SK-MEL-5 (cell line): Measurements from ENCODE around the gene SEBOX. TPM values are rescaled to one million over a fixed set of nuclear protein-coding genes. Genes with fewer than 3 reads are reported as not detected.

Experiments
- DNase-seq: peaks from one replicate; pipeline ENCODE4 v3.0.0-alpha.2; 2016; ENCODE audit warnings: low read depth, low spot score
- in situ Hi-C: cut with HindIII; loops from 2 replicates; pipeline ENCODE4 v1.10.0; 2016; ENCODE audit warnings: low sequenced_read_pairs, high pct_unique_total_duplicates, low pct_unique_long_range_greater_than_20kb
- total RNA-seq: library from RNA; depleted of rRNA; stranded (reverse); fragments of >200 nt; shearing (Covaris generic); gene quantifications from 2 replicates; pipeline ENCODE4 v1.2.3, GENCODE V29; 2014

The SEBOX gene
- total RNA-seq, 1 experiment from 2014 or later: not detected

- in situ Hi-C loops: no loop called here
- DNase-seq: no peak
Measured at GRCh38 chr17:28334666-28335200, 30.3 kb downstream of the SEBOX start.

GRCh38 chr17:28334171-28334570 is 30.8 kb downstream of the SEBOX start:
- no peak for DNase-seq
- in situ Hi-C loops: no loop called here

DNA sequence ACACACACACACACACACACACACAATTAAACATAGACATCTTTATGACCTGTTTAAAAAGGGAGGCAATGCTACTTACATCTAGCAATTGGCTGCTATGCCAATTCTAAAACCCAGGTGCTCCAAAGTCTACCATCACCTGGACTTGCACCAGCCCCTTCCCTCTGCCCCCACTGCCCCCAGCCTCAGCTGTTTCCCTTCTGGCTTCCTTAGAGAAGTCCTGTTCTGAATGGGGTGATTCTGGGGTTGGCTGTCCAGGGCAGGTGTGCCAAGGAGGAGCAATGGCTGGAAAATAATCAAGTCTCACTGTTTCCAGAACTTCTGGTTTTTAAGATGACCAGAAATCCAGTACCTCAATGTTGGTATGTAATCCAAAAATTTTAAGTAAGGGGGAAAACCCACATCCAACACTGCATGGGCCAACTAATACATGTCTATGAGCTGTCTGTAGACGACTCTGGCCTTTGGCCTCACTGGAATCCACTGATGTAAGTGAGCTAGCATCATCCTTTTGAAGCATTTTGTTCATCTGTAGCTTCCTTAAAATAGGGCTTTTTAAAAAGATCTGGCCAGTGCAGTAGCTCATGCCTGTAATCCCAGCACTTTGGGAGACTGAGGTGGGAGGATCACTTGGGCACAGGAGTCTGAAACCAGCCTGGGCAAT is 31.8 kb downstream of the SEBOX start:
- in situ Hi-C loops: no loop called here

GRCh38 chr17:28331891-28332420 is 33.0 kb downstream of the SEBOX start:
- DNase-seq: no peak
- in situ Hi-C loops: no loop called here

More for the DNA sequence above, 31.8 kb downstream of the SEBOX start:
- no peak for DNase-seq

- in situ Hi-C loops: no loop called here
- DNase-seq: no peak
Measured at GRCh38 chr17:28330671-28331070, 34.3 kb downstream of the SEBOX start.

GRCh38 chr17:28328325-28328724 is 36.7 kb downstream of the SEBOX start:
- in situ Hi-C loops: no loop called here
- no peak for DNase-seq

DNA sequence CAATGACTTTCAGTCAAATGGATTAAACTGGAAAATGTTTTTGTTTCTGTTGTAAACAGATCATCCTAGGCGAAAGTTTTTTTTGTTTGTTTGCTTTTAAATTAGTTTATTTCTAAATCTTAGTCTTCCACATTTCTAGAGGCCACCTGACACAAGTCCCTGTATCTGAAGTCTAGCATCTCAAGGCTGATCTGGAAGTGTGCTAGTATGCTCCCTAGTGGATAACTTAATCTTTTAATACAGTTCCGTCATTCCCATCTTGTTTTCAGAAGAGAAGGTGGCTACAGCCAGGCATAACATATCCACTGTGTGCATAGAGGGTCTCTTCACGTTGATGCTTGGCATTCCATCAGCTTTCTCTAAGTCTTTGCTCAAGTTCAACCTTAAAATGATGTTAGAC is 37.3 kb downstream of the SEBOX start:
- in situ Hi-C loops: no loop called here
- DNase-seq: peak; percentile 25

DNA sequence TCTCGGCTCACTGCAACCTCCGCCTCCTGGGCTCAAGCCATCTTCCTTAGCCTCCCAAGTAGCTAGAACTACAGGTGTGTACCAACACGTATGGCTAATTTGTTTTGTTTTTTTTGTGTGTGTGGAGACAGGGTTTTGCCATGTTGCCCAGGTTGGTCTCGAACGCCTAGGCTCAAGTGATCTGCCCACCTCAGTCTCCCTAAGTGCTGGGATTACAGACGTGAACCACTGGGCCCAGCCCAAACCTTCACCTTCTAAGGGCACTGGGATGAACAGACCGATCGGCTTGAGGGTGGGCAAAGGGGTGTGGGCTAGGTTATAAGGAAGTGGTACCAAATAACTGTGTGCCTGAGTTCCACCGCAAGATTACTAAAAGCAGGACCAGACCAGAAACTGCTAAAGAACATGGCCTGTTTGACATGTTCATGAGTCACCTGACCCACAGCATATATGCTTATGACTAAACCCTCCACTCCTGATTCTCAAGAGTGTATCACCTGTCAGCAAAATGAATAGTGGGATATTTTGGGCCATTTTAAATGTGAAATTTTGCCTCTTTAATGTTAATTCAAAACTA is 37.9 kb downstream of the SEBOX start:
- no peak for DNase-seq
- in situ Hi-C loops: no loop called here

- no peak for DNase-seq
- in situ Hi-C loops: no loop called here
Measured at GRCh38 chr17:28326114-28326513, 38.9 kb downstream of the SEBOX start.

- in situ Hi-C loops: no loop called here
- DNase-seq: no peak
Measured at GRCh38 chr17:28325211-28325610, 39.8 kb downstream of the SEBOX start.

GRCh38 chr17:28324781-28325180 is 40.2 kb downstream of the SEBOX start:
- in situ Hi-C loops: no loop called here
- no peak for DNase-seq

DNA sequence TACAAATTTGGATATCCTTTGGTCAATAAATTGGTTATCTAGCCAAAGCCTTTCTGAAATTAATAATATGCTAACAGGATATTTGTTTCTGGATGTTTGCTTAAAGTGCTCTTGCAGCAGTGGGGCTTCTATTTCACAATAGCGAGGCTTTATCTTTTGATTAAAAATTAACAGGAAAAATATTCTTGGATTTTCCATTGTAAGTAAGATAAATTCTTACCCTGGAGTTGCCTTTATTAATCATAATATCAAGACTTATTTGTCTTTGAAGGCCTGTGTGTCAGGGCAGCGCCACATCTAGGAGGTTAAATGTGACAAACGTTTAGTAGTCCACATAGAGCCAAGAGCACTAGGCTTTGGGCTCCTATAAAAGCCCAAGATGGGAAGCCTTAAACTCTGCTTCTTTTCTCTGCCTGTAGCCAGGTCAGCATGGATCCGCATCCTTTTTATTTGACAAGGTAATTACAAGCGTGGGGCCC is 40.7 kb downstream of the SEBOX start:
- in situ Hi-C loops: no loop called here

GRCh38 chr17:28320215-28321061 is 44.6 kb downstream of the SEBOX start:
- in situ Hi-C loops: no loop called here
- DNase-seq: no peak

More for the DNA sequence above, 40.7 kb downstream of the SEBOX start:
- no peak for DNase-seq

GRCh38 chr17:28319598-28319935 is 45.4 kb downstream of the SEBOX start:
- in situ Hi-C loops: no loop called here
- DNase-seq: no peak

DNA sequence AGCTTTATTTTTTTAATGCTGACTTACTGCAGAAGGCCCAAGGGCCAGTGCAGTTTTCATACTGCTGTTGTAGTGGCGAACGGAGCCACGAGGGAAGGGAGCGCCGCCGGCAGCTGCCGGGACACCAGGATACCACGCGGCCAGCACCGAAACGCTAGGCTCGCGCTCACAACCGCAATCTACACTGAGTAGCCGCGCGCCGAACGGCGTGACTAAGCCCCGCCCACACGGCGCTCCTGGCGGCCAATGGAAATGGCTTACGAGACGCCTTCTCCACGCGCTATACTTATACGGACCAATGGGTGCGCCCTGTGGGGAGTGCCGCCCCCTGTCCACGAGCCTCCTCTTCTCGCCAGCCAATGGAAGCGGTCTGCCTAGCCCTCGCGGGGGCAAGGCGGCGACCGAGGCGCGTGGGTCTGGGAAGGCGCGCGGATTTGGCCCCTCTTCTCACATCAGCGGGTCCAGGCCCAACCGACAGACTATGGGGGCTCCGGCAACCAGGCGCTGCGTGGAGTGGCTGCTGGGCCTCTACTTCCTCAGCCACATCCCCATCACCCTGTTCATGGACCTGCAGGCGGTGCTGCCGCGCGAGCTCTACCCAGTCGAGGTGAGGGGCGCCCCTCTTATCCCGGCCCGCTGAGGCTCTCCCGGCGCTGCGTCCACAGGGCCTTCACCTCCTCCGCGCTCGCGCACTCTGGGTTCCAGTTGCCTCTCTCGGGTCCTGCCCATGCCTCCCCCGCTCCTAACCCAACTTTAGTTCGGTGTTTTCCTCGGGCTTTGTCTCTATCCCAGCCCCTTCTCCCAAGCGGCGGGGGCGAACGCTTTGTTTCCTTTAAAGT is 46.0 kb downstream of the SEBOX start, which contains the start of gene TMEM97:
TMEM97 (plus strand) TSS at position 442 of the 839 bp plus-strand sequence; CDS start at position 482, 40 bp downstream.
- in situ Hi-C loops: no loop called here

GRCh38 chr17:28317966-28318758 is 46.8 kb downstream of the SEBOX start:
- in situ Hi-C loops: no loop called here
- DNase-seq: no peak

More for the DNA sequence above, 46.0 kb downstream of the SEBOX start, which contains the start of gene TMEM97:
- peak; percentile 97 for DNase-seq
